NCI-H510A treated with DMSO at 0.1 percent for 48 hours (cell line): Measurements from ENCODE around the gene PRDM13.
"Not testable (repeated sequence)": the region's sequence is repeated elsewhere in the genome, so short reads cannot be mapped to it uniquely, and the experiment has no call there.

ENCODE experiments used
- DNase-seq: peaks from one replicate; lab custom pipeline; 2025; lab: John Stamatoyannopoulos, UW

PRDM13 gene

GRCh38 chr6:99603421-99604165 lies 3.0 kb upstream of the PRDM13 start:
- no peak for DNase-seq

- DNase-seq, result no peak
Observed at GRCh38 chr6:99604166-99605073, 2.2 kb upstream of the PRDM13 start.

GRCh38 chr6:99605074-99605734 lies 1.4 kb upstream of the PRDM13 start:
- DNase-seq, result no peak

- DNase-seq, result no peak
Observed at GRCh38 chr6:99605911-99606655, 550 bp upstream of the PRDM13 start.

GRCh38 chr6:99607416-99608036 lies 893 bp downstream of the PRDM13 start:
- no peak for DNase-seq

- DNase-seq, result no peak
Observed at GRCh38 chr6:99608059-99608885, 1.6 kb downstream of the PRDM13 start.

- no peak for DNase-seq
Observed at GRCh38 chr6:99608886-99609482, 2.4 kb downstream of the PRDM13 start.

- no peak for DNase-seq
Observed at GRCh38 chr6:99609905-99610489, 3.4 kb downstream of the PRDM13 start.

GRCh38 chr6:99611148-99611547 lies 4.5 kb downstream of the PRDM13 start:
- no peak for DNase-seq

- DNase-seq, result no peak
Observed at GRCh38 chr6:99612551-99613408, 6.1 kb downstream of the PRDM13 start.

GRCh38 chr6:99613409-99613704 lies 6.7 kb downstream of the PRDM13 start:
- peak; percentile 56 for DNase-seq

GRCh38 chr6:99613705-99614429 lies 7.2 kb downstream of the PRDM13 start:
- peak; percentile 56 for DNase-seq

GRCh38 chr6:99614430-99615186 lies 8.0 kb downstream of the PRDM13 start:
- DNase-seq, result peak; percentile 38

GRCh38 chr6:99617131-99617530 lies 10.5 kb downstream of the PRDM13 start:
- DNase-seq, result no peak

- DNase-seq, result no peak
Observed at GRCh38 chr6:99618649-99619408, 12.2 kb downstream of the PRDM13 start.

GRCh38 chr6:99619409-99619762 lies 12.8 kb downstream of the PRDM13 start:
- DNase-seq, result no peak

- not testable (repeated sequence) for DNase-seq
Observed at GRCh38 chr6:99622044-99622443, 15.4 kb downstream of the PRDM13 start.
